ENCODE results near the gene E4F1. TPM values are rescaled to one million over a fixed set of nuclear protein-coding genes. Genes with fewer than 3 reads are reported as not detected.
A peak's percentile ranks its signal among the peaks of the same experiment; 100 is the strongest.

The E4F1 gene
- total and polyA plus RNA-seq, 2 of the 8 experiments (the other 6 are each of a cell fraction or from before 2014, with no cell fraction given), result 22.2 to 27.0 TPM

DNA sequence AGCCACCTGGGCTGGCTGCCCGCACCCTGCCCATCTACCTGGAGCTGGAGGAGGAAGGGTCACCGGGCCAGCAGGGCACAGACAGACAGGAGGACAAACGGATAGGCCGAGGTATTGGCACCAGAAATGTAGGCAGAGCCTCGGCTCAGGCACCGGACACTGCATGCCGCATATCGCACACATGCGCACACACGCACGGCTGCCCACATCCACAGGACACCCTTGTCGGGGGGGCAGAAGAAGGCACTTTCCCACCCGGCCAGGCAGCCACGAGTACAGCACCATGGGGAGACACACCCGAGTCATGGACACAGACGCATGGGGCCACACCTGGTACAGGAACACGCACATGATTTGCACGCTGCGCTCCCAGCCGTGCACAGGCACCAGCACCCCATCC lies 41.4 kb upstream of the E4F1 start:
- Histone ChIP-seq H4K5ac (ENCODE audit: insufficient read length, low read depth, low read length) (no peak overlapping the region), H3K27ac (ENCODE audit: low read depth, low read length) (no peak overlapping the region), H4K8ac (ENCODE audit: extremely low read depth, insufficient read depth, low read length) (no peak overlapping the region), H3K79me2 (ENCODE audit: control insufficient read depth in 1 of 2, insufficient read depth in 2 of 2, low read length in 2 of 2) (no peaks in the 10 kb centered on the region), H3K9ac (replicated peaks in 1 of 4; ENCODE audit: extremely low read depth in 1 of 4, low read depth in 3 of 4, low read length in 3 of 4) (no peak overlapping the region; a peak in 1 of 7 replicates), H3K4ac (replicated peaks; ENCODE audit: insufficient read length, low read depth, low read length) (no peak overlapping the region), H3K9me3 (ENCODE audit: insufficient read depth in 2 of 2, low read depth in 1 of 2, low read length in 1 of 2) (no peaks in the 10 kb centered on the region), H3K14ac (ENCODE audit: insufficient read length) (no peak overlapping the region), H3K4me2 (ENCODE audit: insufficient read depth in 1 of 2, low read depth in 2 of 2, low read length in 2 of 2) (no peak overlapping the region), H4K91ac (replicated peaks; ENCODE audit: insufficient read length, low read length) (no peak overlapping the region), H3K4me1 (replicated peaks in 1 of 4; ENCODE audit: control insufficient read depth in 3 of 4, insufficient read depth in 4 of 4, low read length in 3 of 4) (peaks cover 0 to 7% (median 2%) of the 10 kb centered on the region in 4 experiments; a peak in 4 of 7 replicates), H2BK20ac (ENCODE audit: low read length) (no peak overlapping the region), H2BK15ac (ENCODE audit: low read length) (peak overlapping the region; percentile 61), H2AFZ (ENCODE audit: low read length) (no peak overlapping the region), H3K23me2 (ENCODE audit: low read depth, low read length) (peaks cover 2% of the 10 kb centered on the region; the same call in 1 of the 2 replicates), H3K18ac (ENCODE audit: extremely low read depth, low read length) (no peak overlapping the region), H2BK120ac (replicated peaks; ENCODE audit: low read depth, low read length) (no peak overlapping the region), H2BK12ac (ENCODE audit: low read depth, low read length) (no peak overlapping the region), H3K36me3 (ENCODE audit: control insufficient read depth in 2 of 4, insufficient read depth in 4 of 4, low read length in 3 of 4) (peaks cover 0 to 12% (median 0%) of the 10 kb centered on the region in 4 experiments; a peak in 2 of 8 replicates), H4K20me1 (replicated peaks in 1 of 2; ENCODE audit: control insufficient read depth in 1 of 2, insufficient read depth in 2 of 2, low read length in 2 of 2) (peaks cover 0 to 10% of the 10 kb centered on the region in 2 experiments), H3K23ac (ENCODE audit: insufficient read length) (no peak overlapping the region), H3K56ac (replicated peaks; ENCODE audit: insufficient read length, low read depth, low read length) (no peak overlapping the region), H2BK5ac (ENCODE audit: low read depth, low read length) (0 out of 2 replicates have a peak overlapping the region, but pooled peaks have one; percentile 24), H3K4me3 (ENCODE audit: extremely low read depth in 1 of 4, insufficient read depth in 2 of 4, low read depth in 3 of 4, low read length in 4 of 4) (no peak overlapping the region), H3K27me3 (replicated peaks in 1 of 4; ENCODE audit: control insufficient read depth in 3 of 4, extremely low read depth in 1 of 4, insufficient read depth in 3 of 4, low read length in 3 of 4) (no peaks in the 10 kb centered on the region; a peak in 1 of 7 replicates), H2AK5ac (ENCODE audit: low read depth, low read length) (0 out of 2 replicates have a peak overlapping the region, but pooled peaks have one; percentile 77), H3K79me1 (ENCODE audit: low read depth, low read length) (no peaks in the 10 kb centered on the region)
- FAIRE-seq (no peak), DNase-seq (ENCODE audit: low read depth in 1 of 2, low spot score in 2 of 2) (no peak)
- CTCF ChIA-PET (ENCODE audit: partially characterized antibody), result interaction anchor here (1.0 to 1.9 kb wide), 4 partner anchors 13 to 181 kb away, joined by 3 to 4 read pairs (median 4); no protein-coding TSS in a partner anchor
- 90% methylated on average over 20 of the region's 20 CpGs; no CpG with 5 or more reads in 1 of the 2 experiments for WGBS, 2 experiments (ENCODE audit: extremely low coverage in 1 of 2, insufficient coverage in 1 of 2, insufficient read length in 1 of 2, insufficient replicate concordance in 2 of 2, low coverage in 1 of 2, low lambda C conversion rate in 2 of 2, missing lambda C conversion rate in 1 of 2)
- POLR2A ChIA-PET (ENCODE audit: partially characterized antibody), result interaction anchor here (1.2 to 3.2 kb wide), 5 partner anchors 26 to 156 kb away, joined by 3 to 23 read pairs (median 4); partner anchors contain the start of genes NHERF2 and TRAF7
- TF ChIP-seq TBP (IDR thresholded peaks at IDR 0.05; ENCODE audit: low read depth, low read length) (no peak), EGR1 (IDR thresholded peaks at IDR 0.05; ENCODE audit: borderline replicate concordance, low read depth, low read length) (no peak), FOSL1 (IDR thresholded peaks at IDR 0.05; ENCODE audit: insufficient read depth, low read depth, low read length) (no peak), BACH1 (IDR thresholded peaks at IDR 0.05; ENCODE audit: low read length) (no peak), SP2 (IDR thresholded peaks at IDR 0.05; ENCODE audit: low read length) (no peak)
- TF ChIP-seq, protein P1, sequence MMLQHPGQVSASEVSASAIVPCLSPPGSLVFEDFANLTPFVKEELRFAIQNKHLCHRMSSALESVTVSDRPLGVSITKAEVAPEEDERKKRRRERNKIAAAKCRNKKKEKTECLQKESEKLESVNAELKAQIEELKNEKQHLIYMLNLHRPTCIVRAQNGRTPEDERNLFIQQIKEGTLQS (IDR thresholded peaks at IDR 0.05; ENCODE audit: insufficient read depth, low read depth, low read length), result no peak
